HK-2 (cell line): ENCODE data around the gene SRPK2.
"Not testable (repeated sequence)": the region's sequence is repeated elsewhere in the genome, so short reads cannot be mapped to it uniquely, and the experiment has no call there.

Source experiments
- DNase-seq: peaks from one replicate; pipeline ENCODE4 v3.0.0-alpha.2; 2018; ENCODE audit not compliant: unreplicated experiment

The SRPK2 gene

DNA sequence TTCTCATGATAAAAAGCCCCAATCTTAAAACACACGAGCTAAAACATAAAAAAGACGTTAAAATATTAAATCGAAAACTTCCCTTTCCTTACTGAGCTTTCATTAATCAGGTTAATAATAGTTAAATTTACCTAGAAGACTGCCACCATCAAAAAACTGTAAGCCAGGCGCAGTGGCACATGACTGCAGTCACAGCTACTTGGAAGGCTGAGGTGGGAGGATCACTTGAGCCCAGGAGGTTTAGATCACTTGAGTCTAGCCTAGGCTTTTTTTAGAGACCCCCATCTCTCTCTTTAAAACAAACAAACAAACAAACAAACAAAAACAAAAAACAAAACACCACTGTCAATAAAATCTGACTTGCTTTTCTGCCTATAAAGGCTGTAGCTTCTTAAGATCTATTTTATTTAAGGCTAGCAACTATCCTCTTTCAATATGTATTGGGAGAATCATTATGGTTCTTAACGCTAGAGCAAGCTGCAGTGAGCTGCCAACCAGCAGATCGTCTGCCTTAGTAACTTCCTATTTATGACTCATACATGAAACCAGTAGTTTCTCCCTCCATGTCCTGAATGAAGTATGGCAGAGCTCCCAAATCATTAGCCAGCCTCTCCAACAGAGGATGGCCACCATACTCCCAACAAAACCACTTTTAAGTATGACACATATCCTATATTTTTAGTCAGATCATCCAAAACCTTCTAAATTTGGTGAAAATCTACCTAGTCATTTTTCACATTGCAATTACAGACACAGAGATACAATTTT is 163.7 kb downstream of the SRPK2 start:
- DNase-seq = peak; percentile 47

GRCh38 chr7:105222953-105223352 is 165.8 kb downstream of the SRPK2 start:
- no peak for DNase-seq

- no peak for DNase-seq
These were observed 169.0 kb downstream of the SRPK2 start for GRCh38 chr7:105219771-105220160.

DNA sequence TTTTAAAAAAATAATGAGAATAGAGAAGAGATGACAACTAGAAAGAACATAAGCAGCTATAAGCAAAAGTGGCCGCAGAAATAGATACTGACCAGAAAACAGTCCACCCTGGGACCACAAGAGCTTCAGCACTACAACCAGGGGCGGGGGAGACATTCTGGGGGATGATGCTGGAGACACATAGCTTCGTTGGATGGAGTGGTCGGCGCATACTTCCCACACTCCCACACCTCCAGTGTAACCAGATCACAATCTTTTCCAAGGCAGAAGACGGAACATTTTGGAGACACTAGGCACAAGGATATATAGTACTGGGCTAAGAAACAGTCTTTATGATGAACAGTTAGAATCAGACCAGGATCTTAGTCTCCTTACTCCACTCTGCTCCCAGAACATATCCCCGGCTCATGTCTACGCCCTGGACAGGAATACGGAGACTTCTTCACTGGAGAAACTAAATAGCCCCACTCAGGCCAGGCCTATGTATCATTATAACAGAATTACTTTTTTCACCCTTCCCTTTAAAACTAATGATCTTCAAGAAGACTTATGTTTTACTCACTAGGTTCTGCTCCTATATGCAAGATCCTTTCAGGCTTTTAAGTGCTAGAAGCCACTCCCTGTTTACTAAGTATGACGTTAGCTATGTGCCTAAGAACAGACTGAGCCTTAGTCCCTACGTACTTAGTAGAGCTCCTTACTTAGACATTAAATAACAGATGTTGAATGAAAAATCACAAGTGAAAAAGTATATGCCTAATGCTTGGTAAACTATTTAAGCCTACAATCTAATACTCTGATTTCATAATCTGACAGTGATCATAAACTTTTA is 169.6 kb downstream of the SRPK2 start:
- no peak for DNase-seq

DNA sequence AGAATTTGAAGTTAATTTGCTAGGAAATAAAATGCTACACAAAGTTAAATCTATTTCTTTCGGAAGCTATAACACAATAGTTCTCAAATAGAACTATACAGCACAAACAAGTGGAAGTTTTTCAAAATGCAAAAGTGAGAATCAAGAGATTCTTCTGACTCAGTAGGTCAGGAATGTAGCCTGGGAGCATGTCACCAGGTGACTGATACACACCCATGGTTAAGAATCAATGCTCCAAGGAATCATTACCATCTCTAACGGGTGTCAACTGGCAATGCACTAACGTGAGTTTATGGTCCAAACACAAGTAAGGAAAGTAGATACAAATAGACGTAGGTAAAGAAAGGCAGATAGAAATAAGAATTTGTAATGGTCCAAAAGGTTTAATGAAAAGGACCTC is 170.5 kb downstream of the SRPK2 start:
- DNase-seq = no peak

GRCh38 chr7:105216786-105217185 is 171.9 kb downstream of the SRPK2 start:
- no peak for DNase-seq

DNA sequence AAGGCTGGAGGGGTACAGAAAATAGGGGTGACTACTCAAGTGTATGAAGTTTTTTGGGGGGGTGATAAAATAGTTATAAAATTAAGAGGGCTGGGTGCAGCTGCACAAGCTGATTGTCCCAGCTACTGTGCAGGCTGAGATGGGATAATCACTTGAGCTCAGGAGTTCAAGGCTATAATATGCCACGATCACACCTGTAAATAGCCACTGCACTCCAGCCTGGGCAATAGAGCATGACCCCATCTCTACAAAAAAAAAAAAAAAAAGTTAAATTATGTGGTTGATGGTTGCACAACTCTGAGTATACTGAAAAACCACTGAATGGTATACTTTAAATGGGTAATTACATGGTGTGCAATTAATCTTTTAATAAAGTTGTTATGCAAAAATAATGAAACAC is 172.9 kb downstream of the SRPK2 start:
- DNase-seq = no peak

DNA sequence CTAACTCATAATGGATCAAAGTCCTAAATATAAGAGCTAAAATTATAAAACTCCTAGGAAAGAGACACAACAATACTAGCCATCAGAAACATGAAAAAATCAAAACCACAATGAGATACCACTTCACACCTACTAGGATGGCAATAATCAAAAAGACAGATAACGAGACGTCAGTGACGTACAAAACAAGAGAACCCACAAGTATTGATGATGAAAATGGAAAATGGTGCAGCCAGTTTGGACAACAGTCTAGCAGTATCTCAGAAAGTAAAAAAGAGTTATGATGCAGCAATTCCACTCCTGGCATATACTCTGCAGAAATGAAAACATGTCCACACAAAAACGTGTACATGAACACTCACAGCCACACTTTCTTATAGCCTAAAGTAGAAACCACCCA is 173.5 kb downstream of the SRPK2 start:
- no peak for DNase-seq

DNA sequence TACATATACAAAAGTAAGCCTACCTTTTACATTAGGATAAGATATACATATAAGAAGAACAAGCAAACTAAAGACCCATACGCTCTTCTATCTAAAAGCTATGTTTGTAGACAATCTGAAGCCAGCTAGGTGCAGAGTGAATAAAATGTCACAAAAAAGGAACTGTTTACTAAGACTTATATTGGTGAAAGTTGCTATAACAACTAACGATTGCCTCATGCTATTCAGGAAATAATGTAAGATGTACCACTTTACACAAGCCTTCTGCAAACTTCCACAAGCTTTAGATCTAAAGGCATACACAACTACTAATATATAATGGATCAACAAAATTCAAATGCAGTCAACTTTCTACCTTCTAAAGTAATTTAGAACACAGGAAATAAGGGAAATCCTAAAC is 175.1 kb downstream of the SRPK2 start:
- DNase-seq = no peak

GRCh38 chr7:105212212-105212611 is 176.5 kb downstream of the SRPK2 start:
- no peak for DNase-seq

DNA sequence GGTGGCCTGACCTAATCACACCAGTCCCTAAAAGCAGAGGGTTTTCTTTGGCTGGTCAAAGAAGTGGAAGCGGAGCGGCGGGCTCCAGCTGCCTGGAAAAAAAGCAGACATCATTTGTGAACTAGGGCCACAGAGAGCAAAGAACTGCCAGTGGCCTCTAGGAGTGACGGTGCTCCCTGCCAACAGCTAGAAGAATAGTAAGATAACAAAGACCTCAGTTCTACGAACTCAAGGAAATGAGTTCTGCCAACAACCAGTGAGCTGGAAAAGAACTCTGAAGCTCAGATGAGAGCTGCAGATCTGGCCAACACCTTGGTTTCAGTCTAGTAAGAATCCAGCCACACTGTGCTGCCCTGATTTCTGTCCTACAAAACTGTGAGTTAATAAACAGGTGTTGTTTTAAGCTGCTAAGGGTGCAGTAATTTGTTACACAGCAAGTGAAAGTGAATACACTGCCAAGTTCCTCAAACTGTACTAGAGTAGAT is 178.0 kb downstream of the SRPK2 start:
- no peak for DNase-seq

DNA sequence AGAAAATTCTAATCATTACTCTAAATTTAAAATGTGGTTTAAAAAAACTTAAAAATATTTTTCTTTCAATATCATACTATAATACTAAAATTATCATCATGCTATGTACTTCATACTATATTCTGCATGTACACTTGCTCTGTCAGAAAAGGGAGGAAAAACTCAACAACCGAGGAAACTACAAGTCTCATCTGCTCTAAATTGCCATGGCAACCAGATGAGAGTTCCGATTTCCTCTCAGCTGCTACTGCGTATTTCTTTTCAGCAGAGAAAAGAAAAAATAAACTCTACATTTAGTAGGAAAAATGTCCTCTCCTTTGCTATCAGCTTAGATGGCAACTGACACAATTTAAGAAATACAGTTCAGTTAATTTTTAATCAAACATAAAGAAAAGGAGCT is 178.9 kb downstream of the SRPK2 start:
- DNase-seq = no peak

DNA sequence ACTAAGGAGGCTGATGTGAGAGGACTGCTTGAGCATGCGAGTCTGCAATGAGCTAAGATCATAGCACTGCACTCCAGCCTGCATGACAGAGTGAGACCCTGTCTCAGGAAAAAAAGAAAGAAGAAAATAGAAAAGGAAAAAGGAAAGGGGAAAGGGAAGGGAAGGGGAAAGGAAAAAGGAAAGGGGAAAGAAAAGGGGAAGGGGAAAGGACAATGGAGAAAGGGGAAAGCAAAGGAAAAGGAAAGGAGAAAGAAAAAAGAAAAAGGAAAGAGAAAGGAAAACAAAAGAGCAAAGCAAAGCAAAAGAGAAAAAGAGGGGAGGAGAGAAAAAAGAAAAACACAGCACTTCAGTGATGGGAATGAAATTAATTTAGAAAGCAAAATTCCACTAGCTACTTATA is 179.3 kb downstream of the SRPK2 start:
- DNase-seq = no peak

DNA sequence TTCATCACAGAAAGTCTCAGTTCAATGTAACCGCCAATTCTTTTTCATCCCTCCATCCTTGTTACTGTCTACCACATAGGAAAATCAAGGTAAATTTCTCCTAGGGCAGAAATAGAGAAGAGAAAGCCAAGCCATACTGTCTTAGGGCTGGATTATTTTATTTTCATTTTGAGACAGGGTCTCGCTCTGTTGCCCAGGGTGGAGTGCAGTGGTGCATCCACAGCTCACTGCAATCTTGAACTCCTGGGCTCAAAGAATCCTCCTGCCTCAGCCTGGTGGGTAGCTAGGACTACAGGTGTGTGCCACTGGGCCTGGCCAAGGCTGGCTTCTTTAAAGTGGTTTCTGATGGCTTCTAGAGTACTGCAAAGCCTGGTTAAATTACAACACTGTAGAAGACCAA is 181.7 kb downstream of the SRPK2 start:
- no peak for DNase-seq

- no peak for DNase-seq
These were observed 183.0 kb downstream of the SRPK2 start for GRCh38 chr7:105205592-105206237.

- DNase-seq = no peak
These were observed 183.8 kb downstream of the SRPK2 start for GRCh38 chr7:105204953-105205352.

DNA sequence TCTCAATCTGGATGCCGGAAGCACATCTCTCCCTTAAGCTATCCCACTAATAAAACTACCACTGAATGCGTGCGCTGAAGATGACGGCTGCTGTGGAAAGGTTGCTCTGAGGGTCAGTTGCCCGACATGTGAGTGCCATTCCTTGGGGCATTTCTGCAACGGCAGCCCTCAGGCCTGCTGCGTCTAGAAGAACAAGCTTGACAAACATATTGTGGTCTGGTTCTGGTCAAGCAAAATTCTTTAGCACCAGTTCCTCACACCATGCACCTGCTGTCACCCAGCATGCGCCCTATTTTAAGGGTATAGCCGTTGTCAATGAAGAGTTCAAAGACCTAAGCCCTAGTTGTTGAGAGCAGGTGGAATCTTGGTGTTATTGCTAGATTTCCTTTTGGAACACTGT is 184.2 kb downstream of the SRPK2 start:
- no peak for DNase-seq

DNA sequence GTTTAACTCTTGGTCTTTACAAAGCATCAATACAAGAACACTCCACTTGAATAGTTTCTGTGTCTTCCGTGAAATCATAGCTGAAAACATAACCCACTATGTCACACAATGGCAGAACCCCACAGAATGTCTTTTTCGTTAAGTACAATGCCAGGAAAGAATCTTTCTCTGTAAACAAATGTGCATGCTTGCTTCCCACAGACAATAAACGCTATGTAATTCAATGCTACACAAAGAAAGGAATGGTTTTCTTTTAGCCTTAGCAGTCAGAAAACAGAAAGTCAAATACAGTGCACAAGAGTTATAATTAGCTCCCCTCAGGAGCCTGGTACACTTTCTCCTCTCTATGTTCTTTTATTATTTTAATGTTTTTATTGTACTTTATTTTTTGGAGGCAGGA is 186.1 kb downstream of the SRPK2 start:
- DNase-seq = no peak

GRCh38 chr7:105199386-105199785 is 189.3 kb downstream of the SRPK2 start:
- no peak for DNase-seq

DNA sequence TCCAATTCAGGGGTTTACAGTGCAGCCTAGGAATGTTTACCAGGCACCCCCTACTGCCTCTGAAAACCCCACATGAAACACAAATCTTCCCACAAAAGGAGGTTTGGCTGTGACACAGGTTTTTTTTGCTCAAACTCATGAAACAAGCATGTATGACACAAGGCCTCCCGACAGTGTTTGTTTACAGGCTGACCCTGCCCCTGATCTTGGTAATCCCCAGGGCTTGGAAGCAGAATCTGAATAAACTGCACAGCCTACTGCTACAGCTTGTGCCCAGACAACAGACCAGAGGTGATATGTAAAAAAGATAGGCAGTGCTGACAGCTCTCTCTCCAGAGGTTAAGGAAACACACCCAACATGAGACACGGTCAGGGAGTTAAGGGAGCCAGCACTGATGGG is 190.5 kb downstream of the SRPK2 start:
- no peak for DNase-seq

DNA sequence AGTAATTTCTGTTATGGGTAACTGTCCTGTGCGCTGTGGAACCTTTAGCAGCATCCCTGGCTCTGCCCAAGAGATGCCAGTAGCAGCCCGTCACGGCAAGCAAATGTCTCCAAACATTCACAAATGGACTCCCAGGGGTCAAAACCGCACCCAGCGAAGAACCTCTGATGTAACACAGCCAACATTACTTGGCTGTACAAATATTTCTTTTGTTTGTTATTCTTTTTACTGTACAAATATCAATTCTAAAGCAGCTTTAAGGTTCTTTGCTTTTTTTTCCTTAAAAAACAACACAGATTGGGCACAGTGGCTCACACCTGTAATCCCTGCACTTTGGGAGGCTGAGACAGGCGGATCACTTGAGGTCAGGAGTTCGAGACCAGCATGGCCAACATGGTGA is 192.2 kb downstream of the SRPK2 start:
- no peak for DNase-seq

GRCh38 chr7:105195891-105196290 is 192.8 kb downstream of the SRPK2 start:
- DNase-seq = no peak

DNA sequence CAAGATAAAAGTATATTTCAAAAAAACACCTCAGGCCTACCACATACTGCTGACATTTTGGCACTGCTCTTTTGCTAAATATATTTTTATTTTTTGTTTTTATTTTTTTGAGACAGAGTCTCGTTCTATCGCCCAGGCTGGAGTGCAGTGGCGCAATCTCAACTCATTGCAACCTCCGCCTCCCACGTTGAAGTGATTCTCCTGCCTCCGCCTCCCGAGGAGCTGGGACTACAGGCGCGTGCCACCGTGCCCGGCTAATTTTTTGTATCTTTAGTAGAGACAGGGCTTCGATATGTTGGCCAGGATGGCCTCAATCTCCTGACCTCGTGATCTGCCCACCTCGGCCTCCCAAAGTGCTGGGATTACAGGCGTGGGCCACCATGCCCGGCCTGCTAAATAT is 193.8 kb downstream of the SRPK2 start:
- DNase-seq = not testable (repeated sequence)
